Lung microvascular endothelial cell (primary cell): ENCODE measurements around the gene RCSD1. TPM values are rescaled to one million over a fixed set of nuclear protein-coding genes. Genes with fewer than 3 reads are reported as not detected.

Experiments
- DNase-seq, 2 donors: peaks; one replicate each; pipeline versions ENCODE4 v3.0.0 to v3.0.0-alpha.2; 2010; ENCODE audit warnings: low read depth in 2 of 2
- total RNA-seq: library from RNA; depleted of rRNA; stranded (reverse); fragments of >200 nt; gene quantifications from 2 replicates; pipeline ENCODE4 v1.2.1, GENCODE V29; 2014

Gene RCSD1
- total RNA-seq, 1 donor from 2014 or later = 99.8 TPM

GRCh38 chr1:167683641-167684502, 53.8 kb downstream of the RCSD1 start:
- peak in 1 of 2 donors; percentile 41 for DNase-seq

GRCh38 chr1:167685844-167686243, 55.8 kb downstream of the RCSD1 start:
- no peak for DNase-seq

GRCh38 chr1:167687919-167688519, 58.0 kb downstream of the RCSD1 start:
- DNase-seq = peak; percentile 83 to 89

- peak; percentile 17 to 55 for DNase-seq
Observed at GRCh38 chr1:167689567-167689920, 59.5 kb downstream of the RCSD1 start.

GRCh38 chr1:167690053-167690452, 60.0 kb downstream of the RCSD1 start:
- DNase-seq = no peak

DNA sequence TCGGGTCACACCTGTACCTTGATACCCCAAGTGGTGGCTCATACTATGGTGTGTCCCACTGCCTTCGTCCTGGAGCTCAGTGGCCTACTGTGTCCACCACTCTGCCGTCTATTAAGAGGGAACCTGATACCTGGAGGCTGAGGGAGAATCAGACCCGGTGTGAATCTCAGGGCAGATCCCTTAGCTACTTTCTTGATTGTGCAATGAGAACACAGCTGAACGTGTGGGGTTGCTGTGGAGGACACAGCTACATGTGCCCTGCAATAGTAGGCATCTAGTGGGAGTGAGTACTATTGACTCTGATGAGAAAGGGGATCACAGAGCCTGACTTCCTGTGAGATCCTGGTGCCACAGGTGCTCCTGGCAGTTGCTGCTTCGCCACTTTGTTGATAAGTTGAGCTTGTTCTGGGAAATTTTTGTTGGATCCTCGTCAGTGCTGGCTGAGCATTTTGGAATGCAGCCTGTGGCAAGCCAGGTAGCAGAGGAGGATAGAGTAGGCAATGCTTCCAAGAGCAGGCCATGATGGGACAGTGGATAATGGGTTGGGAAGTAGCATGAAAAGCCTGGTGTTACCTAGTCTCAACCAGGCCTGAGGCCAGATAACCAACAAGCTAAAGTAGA, 63.5 kb downstream of the RCSD1 start:
- no peak for DNase-seq

GRCh38 chr1:167694691-167695090, 64.7 kb downstream of the RCSD1 start:
- DNase-seq = no peak

- DNase-seq = no peak
Observed at GRCh38 chr1:167695147-167695546, 65.1 kb downstream of the RCSD1 start.

GRCh38 chr1:167695756-167696561, 65.9 kb downstream of the RCSD1 start:
- no peak for DNase-seq

GRCh38 chr1:167697667-167698141, 67.7 kb downstream of the RCSD1 start:
- DNase-seq = peak in 1 of 2 donors; percentile 34

DNA sequence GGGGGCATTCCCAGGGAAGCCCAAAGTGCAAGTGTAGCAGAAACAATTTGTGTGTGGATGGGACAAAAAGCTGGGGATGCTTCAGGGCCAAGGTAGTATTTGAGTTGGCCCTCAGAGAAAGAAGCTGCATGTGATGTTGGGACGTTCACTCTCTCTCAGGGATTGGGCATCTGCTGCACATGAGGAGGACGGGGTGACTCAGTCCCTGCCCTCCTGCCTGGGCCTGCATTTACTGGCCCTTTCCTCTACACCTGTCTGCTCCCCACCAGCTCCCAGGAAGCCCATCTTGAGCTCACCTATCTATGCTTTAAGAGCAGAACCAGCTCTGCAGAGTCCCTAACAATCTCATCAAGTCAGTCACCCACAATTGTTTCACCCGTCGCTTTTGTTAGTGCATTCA, 68.3 kb downstream of the RCSD1 start:
- no peak for DNase-seq

DNA sequence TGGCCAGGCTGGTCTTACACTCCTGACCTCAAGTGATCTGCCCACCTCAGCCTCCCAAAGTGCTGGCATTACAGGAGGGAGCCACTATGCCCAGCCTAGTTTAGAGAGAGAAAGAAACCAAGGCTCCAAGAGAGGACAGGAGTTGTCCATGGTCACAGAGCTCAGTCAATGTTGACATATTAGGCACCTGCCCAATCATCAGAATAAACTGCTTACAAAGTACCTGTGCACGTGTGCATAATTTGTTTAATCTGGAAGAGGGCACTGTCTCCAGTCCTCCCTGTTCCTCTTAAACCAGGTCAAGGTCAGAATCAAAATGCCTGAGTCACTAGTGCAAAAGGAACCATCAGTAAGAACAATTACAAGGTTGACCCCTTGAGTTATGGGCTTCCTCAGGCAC, 71.5 kb downstream of the RCSD1 start:
- DNase-seq = no peak

DNA sequence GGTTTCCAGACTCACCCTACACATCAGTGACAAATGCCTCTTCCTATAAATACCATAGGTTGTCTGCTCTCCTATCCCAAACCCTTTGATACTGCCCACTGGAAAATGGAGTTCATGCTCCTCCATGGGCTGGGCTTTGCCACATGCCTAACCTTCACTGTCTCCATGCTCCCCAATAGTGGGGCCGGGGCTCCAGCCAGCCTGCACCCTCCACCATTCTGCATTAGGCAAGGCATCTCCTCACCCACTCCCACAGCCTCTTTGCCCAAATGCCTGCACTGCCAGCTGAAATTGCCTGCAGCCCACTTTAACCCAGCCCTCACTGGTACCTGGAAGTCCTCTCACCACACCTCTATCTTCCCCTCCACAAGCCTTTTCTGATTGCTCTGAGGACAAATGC, 73.5 kb downstream of the RCSD1 start:
- no peak for DNase-seq

DNA sequence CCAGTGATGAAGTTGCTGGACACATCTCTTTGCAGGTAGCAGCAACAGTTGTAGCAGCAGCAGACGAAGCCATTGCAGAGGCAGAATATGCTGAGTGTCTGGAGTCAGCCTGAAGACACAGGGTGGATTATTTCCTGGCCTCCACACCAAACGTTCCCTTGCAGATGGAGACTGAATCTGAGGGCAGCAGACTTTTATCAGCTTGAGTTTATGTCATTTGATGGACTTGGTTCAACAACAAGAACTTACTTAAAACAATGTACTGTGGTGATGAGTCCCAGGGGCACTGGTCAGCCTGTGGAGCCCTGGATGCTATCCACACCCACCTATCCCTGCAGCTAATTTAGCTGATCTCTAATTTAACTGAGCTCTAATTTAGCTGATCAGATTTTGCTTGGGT, 74.7 kb downstream of the RCSD1 start:
- no peak for DNase-seq

GRCh38 chr1:167705250-167705649, 75.2 kb downstream of the RCSD1 start:
- no peak for DNase-seq

- no peak for DNase-seq
Observed at GRCh38 chr1:167706363-167706762, 76.3 kb downstream of the RCSD1 start.

DNA sequence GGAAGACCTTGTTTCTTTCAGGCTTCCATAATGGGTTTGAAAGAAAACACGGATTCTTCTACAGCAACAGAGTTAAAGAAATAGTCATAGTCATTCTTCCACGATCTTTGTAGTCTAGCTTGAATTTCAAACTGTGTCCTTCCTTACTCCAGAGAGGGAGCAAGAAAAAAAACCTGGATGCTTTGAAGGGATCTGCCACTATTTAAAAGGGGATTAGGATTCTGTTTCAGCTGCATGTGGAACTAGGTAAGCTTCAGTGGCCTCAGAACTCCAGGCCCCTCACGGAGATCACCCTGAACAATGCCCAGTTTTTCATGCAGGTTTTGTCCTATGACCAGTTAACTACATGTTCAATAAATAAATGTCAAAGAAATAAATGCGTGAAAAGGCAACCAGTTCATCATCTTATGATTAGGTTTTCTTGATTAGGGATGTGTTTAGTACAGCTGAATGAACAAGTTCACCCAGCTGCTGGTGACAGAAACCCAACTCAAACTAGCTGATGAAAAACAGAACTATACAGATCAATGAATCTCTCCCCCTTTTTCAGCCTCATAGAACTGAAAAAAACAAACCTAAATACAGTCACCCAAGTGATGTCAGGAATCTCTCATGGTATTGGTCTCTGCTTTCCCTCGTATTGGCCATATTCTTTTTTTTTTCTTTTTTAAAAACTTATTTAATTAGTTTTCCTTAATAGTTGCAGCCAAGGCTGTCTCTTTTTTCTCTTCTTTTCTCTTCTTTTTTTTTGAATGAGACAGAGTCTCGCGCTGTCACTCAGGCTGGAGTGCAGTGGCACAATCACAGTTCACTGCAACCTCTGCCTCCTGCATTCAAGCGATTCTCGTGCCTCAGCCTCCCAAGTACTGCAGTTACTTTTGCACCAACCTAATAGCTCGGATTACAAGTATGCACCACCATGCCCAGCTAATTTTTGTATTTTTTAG, 77.2 kb downstream of the RCSD1 start:
- no peak for DNase-seq

DNA sequence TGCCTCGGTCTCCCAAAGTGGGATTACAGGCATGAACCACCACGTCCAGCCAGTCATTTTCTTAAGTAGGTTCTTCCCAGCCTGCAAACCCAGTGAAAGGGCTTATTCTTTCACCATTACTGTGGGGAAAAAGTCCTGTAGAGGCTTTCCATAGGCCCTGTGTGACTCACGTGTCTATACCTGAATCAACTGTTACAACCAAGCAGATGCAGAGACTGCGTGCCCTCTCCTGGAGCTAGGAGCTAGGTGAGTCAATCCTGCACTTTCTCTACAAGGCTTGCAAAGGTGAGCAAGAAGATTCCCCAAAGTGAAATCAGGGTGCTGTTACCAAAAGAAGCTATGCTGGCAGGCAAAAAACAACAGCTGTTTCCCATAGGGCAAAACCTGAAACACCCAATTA, 77.9 kb downstream of the RCSD1 start:
- DNase-seq = no peak

- peak in 1 of 2 donors; percentile 48 for DNase-seq
Observed at GRCh38 chr1:167708940-167709389, 78.9 kb downstream of the RCSD1 start.

DNA sequence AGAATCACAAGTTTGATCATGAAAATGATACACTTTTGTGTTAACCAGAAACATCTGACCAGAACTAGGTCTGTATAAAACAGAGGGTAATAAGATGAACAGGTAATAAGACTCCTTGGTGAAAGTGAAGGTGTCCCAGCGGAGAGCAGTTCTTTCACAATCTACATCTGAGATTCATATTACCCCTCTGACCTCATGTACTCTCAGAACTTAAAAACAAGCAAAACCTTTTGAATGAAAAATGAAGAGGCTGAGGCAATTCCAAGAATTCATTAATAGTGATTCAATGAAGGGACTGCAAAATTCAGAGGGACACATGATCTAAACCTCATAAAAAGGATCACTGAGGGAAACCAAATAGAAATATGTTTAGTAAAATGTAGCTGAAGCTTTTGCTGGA, 80.8 kb downstream of the RCSD1 start:
- DNase-seq = no peak
